Fibroblast of gingiva (primary cell): ENCODE results near the gene SULF2.

Experiments
- DNase-seq: peaks from one replicate; pipeline ENCODE4 v3.0.0-alpha.2; 2011; ENCODE audit warnings: low read depth

The SULF2 gene

DNA sequence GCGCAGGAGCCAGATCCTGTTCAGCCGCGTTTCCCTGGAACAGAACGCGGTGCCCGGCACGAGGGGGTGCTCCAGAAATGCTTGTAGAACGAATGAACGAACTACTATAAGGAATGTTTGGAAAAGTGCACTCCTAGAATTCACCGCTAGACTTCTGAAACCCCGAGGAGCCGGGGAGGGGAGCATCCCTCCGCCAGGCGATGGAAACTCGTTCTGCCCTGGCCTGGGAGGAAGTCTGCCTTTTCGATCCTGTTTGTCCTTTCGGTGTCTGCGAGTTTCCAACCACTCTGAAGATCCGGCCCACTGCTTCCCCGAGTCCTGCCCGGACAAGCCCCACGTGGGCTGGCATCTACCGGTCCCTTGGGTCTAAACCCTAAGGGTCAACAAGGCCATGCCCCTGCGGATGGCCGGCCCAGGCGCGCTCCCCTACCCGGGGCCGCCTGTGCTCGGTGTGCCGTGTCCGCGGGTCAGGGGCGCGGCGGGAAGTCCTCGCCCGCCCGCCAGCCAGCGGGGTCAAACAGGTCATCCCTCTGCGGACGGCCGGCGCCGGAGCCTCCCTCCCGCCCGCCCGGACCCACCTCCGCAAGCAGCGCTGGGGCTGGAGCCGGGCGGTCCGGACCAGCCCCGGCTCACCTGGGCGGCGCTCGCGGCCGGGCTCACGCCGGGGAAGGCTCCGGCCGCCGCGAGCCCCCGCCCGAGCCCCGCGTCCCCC lies 526 bp downstream of the SULF2 start:
- no peak for DNase-seq

- no peak for DNase-seq
Observed at GRCh38 chr20:47783828-47784598, 1.3 kb downstream of the SULF2 start.

DNA sequence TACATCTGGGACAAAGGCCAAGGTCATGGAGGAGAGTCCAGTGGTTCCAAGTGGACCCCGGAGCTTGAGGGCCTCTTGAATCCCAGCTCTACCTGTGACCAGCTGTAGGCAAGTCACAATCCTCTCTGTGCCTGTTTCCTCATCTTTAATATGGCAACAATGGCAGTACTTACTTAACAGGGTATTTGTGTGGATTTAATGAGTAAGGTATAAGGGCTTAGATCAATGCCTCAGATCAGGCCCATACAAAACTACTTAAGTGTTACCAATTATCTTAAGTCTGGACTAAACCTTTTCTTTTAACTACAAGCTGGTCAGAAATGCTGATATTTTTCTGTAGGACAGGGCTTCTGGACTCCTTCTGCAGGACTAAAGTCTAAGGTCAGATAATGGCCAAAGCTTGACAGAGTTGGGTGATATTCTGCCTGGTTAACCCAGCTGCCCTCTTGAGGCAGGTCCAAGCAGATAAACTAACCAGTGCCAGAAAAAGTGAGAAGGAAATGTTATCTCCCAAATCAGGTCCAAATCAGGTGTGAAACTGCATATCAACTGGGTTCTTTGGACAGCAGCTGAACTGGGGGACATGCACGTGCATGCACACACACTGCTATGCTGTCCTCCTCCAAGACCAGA lies 2.2 kb downstream of the SULF2 start:
- no peak for DNase-seq

DNA sequence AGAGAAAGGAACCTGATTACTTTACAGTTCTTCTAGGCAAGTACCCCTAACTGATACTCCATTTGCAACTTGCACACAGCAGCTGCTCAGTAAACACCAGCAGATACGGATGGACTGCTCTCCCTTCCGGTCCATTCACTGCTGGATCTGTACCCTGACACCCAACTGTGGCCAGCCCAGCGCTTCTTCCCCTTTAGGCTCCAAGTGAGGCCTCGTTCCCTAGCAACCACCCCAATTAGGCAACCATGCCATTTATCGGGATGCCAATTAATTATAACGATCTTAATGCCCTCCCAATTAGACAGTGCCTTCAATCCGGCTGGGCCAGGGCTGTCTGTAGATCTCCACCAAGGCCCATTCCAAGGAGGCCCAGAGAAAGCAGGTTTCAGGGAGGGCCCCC lies 3.2 kb downstream of the SULF2 start:
- DNase-seq = no peak

- DNase-seq = no peak
Observed at GRCh38 chr20:47781632-47782031, 3.6 kb downstream of the SULF2 start.

DNA sequence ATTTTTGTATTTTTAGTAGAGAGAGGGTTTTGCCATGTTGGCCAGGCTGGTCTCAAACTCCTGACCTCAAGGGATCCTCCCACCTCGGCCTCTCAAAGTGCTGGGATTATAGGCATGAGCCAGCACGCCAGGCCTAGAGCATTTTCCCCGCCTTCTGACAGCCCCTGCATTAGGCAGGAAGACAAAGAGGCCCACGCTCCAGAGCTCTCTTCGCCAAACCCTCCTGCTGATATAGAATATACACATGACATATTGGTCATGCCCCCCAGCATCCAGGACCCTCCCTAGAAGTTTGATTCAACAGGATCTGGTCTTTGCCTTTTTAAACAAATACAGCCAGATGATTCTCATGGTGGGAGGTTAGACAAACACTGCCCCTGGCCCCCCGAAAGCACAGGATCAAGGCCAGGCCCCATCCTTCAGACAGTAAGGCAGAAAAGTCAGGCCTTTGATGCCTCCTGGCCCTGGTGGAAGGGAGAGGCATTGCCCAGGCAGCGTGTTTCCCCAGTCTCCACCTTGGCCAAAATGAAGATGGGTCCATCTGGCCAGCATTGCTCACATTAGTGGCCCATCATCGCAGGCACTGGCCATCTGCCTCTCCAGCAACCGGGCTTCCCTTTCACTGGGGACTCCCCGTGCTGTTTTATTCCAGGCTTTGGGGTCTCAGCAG lies 4.4 kb downstream of the SULF2 start:
- no peak for DNase-seq

GRCh38 chr20:47778398-47779354 lies 6.6 kb downstream of the SULF2 start:
- DNase-seq = no peak

DNA sequence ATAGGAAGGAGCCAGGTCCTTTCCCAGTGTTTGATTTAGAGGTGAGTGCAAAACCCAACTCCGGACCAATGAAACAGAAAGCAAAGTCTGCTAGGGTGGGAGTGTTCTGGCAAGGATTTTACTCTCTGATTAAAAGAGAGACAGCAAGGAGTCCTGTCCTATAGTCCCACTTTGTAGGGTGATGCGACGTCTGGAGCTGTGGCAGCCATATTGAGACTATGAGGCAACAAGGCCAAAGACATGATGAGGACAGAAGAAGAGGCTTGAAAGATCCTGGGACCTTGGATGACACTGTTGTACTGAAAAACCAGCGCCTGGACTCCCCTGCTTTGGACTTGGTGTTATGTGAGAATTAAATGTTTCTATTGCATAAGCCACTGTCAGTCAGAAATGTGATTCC lies 8.1 kb downstream of the SULF2 start:
- no peak for DNase-seq

DNA sequence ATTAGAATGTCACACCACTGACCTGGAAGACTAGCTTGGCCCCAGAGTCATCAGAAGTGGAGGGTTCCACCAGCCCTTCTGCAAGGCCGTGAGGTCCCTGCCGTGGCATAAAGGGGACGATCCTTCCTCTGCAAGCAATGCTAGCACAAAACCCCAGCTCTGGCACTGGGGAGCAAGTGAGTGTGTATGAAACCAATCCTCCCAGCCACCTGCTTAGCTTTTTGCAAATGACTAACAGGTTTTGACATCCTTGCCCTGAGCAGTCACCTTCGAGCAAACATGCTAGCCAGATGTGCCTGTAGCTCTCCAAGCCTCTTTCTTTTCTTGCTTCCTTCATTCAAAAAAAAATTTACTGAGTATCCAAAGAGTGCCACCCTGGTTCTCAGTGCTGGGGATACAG lies 8.6 kb downstream of the SULF2 start:
- DNase-seq = no peak

- DNase-seq = no peak
Observed at GRCh38 chr20:47775841-47776240, 9.4 kb downstream of the SULF2 start.

DNA sequence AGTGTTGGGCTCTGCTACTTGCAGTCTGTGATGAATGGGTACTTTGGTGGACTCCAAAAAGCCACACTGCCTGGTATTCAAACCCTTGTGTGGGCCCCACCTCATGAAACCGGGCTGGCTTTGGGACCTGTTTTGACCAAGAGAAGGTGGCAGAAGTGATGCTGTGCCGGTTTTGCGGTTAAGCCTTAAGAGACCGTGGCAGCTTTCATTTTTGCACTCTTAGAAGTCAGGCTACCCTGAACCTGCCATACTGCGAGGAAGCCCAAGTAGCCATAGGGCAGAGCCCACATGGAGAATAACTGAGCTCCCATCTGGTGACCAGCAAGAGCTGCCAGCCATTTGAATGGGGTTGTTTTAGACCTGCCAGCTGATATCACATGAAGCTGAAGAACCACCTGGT lies 10.2 kb downstream of the SULF2 start:
- DNase-seq = no peak

- no peak for DNase-seq
Observed at GRCh38 chr20:47774131-47774777, 11.0 kb downstream of the SULF2 start.

GRCh38 chr20:47773371-47773786 lies 11.9 kb downstream of the SULF2 start:
- no peak for DNase-seq

DNA sequence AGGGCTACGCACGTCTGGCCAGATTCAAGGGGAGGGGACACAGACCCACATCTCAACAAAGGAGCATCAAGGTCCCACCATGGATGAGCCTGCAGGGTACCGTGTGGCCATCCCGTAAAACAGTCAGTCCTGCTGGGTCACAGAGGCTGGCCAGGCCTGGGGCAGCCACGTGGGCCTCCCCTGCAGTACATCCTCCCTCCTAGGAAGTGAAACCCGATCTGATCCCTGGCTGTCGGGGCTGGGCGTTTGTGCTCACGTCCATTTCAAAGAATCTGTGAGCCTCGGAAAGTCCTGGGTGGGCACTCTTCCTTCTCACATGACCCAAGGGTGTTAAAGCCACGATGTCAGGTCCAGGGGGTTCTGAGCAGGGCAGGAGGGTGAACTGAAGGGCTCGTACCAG lies 14.3 kb downstream of the SULF2 start:
- no peak for DNase-seq

DNA sequence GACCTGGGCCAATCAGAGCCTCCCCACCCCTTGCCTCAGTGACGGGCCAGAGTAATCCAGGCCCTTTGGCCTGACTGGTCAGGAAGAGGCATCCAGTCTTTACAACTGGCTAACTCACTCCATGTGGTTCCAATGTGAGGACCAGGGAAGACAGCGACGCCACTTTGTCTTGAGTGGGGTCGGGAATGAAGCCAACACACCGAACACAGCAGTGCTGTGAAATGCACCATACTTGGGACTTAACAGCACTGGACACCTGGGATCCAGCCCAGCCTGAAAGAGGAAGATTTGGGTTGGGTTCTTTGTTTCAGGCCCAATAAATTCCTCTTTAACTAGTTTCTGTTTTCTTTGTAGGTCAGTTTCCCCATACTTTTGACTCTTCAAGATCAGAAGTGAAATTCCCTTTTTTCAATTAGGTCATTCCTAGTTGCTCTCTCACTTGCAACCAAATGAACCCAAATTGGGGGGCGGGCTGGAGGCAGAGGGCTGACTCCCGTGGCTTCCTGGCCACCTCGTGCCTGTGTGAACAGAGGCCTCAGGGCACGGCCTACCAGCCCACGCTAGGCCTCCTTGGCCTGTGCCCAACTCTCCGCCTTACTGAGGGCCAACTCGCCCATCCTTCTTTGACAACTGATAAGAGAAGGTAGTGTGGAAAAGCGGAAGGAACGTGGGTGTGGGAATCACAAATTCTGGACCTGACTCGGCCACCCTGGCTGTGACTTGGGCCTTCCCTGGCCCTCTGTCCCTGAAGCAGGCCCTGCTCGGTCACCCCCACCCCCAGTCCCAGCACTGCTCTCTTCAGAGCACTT lies 17.1 kb downstream of the SULF2 start:
- no peak for DNase-seq

- no peak for DNase-seq
Observed at GRCh38 chr20:47765691-47766594, 19.3 kb downstream of the SULF2 start.

DNA sequence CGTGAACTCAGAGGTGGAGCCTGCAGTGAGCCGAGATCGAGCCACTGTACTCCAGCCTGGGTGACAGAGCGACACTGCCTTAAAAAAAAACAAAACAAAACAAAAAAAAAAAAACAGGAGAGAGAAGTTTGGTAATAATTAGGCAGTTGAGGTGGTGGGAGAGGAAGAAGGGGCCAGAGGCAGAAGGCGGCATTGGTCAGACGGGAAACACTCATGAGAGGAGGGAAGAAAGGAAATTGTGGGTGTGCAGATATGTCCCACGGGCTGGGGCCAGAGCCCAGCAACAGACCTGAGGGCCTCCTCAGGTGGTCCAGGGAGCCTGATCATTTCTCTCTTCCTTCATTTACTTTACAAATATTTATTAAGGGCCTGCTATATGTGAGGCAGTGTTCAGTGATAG lies 20.0 kb downstream of the SULF2 start:
- DNase-seq = no peak

DNA sequence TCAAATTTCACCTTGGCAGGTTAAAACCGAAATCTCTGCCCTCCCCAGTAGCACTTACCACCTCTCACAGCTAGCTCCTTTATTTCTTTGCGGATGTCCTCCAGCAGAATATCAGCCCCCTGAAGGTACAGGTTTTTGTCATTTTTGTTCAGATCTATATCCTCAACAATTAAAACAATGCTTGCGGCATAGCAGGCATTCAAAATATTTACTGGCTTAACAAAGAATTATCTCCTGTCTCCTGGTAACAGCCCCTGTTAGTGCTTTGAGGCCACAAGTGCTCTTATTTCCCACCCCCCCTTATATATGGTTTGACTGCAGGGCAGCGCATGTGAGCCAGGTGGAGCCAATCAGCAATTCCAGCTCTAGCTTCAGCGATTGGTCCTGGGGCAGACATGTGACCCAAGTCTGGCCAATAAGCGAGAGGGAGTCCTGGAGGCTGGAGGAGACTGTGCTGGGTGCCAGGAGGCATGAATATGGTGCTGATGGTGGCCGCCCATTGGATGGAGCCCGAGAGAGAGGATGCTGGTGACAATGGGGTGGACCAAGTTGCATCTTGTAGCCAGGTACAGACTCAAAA lies 21.0 kb downstream of the SULF2 start:
- no peak for DNase-seq
